T-helper 1 cell (primary cell): ENCODE data around the gene BRCA1.
A peak's percentile ranks its signal among the peaks of the same experiment; 100 is the strongest.
"Not testable (repeated sequence)": the region's sequence is repeated elsewhere in the genome, so short reads cannot be mapped to it uniquely, and the experiment has no call there.

Source experiments
- DNase-seq, 5 donors: peaks; one replicate each; pipeline ENCODE4 v3.0.0-alpha.2; 2012 to 2020

BRCA1 gene

DNA sequence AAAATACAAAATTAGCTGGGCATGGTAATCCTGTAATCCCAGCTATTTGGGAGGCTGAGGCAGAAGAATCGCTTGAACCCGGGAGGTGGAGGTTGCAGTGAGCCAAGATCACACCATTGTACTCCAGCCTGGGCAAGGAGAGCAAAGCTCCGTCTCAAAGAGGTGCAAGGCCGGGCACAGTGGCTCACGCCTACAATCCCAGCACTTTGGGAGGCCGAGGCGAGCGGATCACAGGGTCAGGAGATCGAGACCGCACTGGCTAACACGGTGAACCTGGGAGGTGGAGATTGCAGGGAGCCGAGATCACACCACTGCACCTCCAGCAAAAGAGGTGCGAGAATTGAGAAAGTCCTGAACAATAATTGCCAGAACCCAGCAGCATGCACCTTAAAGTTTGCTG is 124.3 kb downstream of the BRCA1 start:
- not testable (repeated sequence) for DNase-seq

DNA sequence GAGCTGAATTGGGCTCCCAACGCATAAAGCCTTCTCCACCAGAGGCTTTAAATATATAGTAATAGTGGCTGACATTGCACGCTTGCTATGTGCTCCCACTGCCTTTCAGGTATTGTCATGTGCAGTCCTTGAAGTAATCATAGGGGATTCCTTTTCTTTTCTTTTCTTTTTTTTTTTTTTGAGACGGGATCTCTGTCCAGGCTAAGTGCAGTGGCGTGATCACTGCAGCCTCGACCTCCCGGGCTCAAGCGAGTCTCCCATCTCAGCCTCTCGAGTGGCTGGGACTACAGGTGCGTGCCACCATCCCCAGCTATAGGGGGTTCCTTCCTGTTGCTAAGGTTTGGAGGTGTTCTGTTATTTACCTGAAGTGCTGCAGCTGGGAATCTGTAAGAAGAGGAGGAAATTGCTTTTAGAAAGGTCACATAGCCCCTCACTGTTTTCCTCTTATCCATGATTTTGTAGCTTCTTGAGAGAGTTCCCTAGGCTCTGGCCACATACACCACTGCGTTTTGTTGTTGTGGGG is 126.1 kb downstream of the BRCA1 start:
- no peak for DNase-seq

DNA sequence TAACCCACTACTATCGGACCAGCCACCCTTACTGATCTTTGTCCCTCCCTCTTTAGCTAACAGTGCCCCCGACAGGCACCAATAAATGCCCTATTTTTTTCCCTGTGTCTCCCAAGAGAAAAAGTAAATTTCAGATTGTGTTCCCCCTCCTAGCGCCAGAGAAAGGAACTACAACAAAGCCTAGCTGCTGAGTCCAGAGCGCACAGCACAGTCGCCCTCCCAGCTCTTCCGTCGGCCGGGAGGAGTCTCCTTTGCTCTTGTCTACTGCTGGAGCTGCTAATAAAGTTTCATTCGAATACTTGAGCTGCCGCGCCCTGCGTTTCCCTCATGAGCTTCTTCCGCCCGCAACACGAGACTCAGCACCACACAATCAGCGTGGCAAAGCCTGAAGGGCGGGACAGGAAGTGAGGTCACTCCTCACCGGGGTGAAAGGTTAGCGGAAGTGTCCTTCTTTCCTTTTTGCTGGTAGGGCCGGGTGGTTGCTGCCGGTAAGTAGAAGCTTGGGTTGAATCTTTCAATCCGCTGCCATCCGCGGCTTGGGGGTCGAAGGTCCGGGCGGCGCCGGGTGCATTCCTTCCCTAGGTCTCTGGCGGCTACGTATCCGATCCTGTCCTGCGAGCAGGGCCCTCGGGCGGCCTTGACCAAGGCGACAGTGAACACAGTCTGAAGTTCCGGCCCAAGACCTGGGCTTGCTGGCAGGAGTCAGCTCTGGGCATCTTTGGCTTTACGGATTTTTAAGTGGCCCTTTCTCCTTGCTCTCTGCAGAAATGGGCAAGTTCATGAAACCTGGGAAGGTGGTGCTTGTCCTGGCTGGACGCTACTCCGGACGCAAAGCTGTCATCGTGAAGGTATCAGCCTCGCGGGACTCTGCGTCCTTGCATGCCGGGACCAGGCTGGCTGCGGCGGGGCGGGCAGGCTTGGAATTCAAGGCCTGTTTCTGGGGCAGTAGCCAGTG is 126.9 kb downstream of the BRCA1 start, which contains the start of gene RPL27:
TSS of gene RPL27 (plus strand) at position 436 of the 955 bp plus-strand sequence. CDS start at position 768, 332 bp downstream.
- DNase-seq: peak; percentile 93 to 100 (median 96)

DNA sequence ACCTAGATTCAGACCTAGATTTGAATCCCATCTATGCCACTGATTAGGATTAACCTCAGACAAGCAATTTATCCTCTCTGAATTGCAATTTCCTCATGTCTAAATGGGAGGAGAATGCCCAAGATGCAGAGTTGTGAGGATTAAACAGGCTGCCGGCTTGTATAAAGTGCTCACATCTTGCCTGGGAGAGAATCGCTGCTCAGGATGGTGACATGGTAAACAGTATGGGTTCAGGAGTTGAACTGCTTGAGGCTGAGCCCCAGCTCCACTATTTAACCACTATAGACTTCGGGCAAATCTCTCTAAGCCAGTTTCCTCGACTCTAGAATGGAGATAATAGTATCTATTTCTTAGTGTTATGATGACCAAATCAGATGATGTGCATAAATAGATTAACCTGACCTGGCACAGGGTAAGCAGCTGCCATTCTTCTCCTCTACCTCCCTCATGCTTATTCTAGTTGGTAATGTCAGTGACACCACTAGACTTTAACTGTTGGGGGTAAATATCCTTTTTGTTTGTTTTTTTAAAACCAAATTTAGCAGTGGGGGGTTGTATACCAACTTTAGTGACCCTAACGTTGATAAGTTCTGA is 127.7 kb downstream of the BRCA1 start:
- DNase-seq: no peak
